GM23338 (cell line): ENCODE results near the gene CPM. TPM values are rescaled to one million over a fixed set of nuclear protein-coding genes. Genes with fewer than 3 reads are reported as not detected.

Experiments
- ATAC-seq: fragments of 200-7000 bp; cut with Tn5 transposase; 3 replicates; pipeline ENCODE4 v1.9.1; 2020
- DNase-seq: peaks from one replicate; pipeline ENCODE4 v3.0.0-alpha.2; 2015; ENCODE audit warnings: low spot score
- H2AFZ ChIP-seq: fragments of 200-600 bp; sonication (generic); 2 replicates; pipeline ENCODE4 v1.8.0; 2016; ENCODE audit warnings: antibody characterized with exemption, mild to moderate bottlenecking, moderate library complexity
- H3F3A ChIP-seq: fragments of 200-600 bp; sonication (generic); replicated peaks from 2 replicates; pipeline ENCODE4 v1.8.0; 2017; ENCODE audit warnings: antibody characterized with exemption, mixed run types, low read depth
- H3K27ac ChIP-seq: fragments of 200-600 bp; sonication (generic); 2 replicates; pipeline ENCODE4 v1.6.1; 2016; ENCODE audit warnings: low read depth
- H3K27me3 ChIP-seq: fragments of 200-600 bp; sonication (generic); 2 replicates; pipeline ENCODE4 v1.8.0; 2016; ENCODE audit warnings: mild to moderate bottlenecking, mixed run types, moderate library complexity; ENCODE audit not compliant: insufficient read depth
- H3K36me3 ChIP-seq: fragments of 200-600 bp; sonication (generic); 2 replicates; pipeline ENCODE4 v1.8.0; 2016; ENCODE audit warnings: mild to moderate bottlenecking; ENCODE audit not compliant: insufficient read depth
- H3K4me1 ChIP-seq: fragments of 200-600 bp; sonication (generic); 2 replicates; pipeline ENCODE4 v1.8.0; 2016; ENCODE audit warnings: mild to moderate bottlenecking, moderate library complexity; ENCODE audit not compliant: insufficient read depth
- H3K4me2 ChIP-seq: fragments of 200-600 bp; sonication (generic); 2 replicates; pipeline ENCODE4 v1.7.1; 2017; ENCODE audit warnings: mixed run types
- H3K4me3 ChIP-seq: fragments of 200-600 bp; sonication (generic); 2 replicates; pipeline ENCODE4 v1.6.1; 2016; ENCODE audit warnings: mixed run types
- H3K79me2 ChIP-seq: fragments of 200-600 bp; sonication (generic); replicated peaks from 2 replicates; pipeline ENCODE4 v1.8.0; 2017; ENCODE audit warnings: mild to moderate bottlenecking; ENCODE audit not compliant: insufficient read depth
- H3K9me2 ChIP-seq: fragments of 200-600 bp; sonication (generic); 2 replicates; pipeline ENCODE4 v1.8.0; 2017; ENCODE audit not compliant: insufficient read depth
- H4K20me1 ChIP-seq: fragments of 200-600 bp; sonication (generic); replicated peaks from 2 replicates; pipeline ENCODE4 v1.8.0; 2017; ENCODE audit warnings: mild to moderate bottlenecking; ENCODE audit not compliant: insufficient read depth
- H3K27ac Mint-ChIP-seq: 2 replicates; pipeline ENCODE4 v1.8.0; 2020; ENCODE audit warnings: inconsistent platforms, mild to moderate bottlenecking, moderate library complexity, mixed read lengths
- H3K27me3 Mint-ChIP-seq: 3 replicates; pipeline ENCODE4 v1.8.0; 2022; ENCODE audit warnings: low read depth, mild to moderate bottlenecking, moderate library complexity, mixed read lengths, inconsistent platforms; ENCODE audit not compliant: insufficient read depth, poor library complexity
- H3K36me3 Mint-ChIP-seq: 3 replicates; pipeline ENCODE4 v1.8.0; 2021; ENCODE audit warnings: low read depth, mild to moderate bottlenecking, inconsistent platforms, moderate library complexity, mixed read lengths
- H3K4me1 Mint-ChIP-seq: 3 replicates; pipeline ENCODE4 v1.8.0; 2020; ENCODE audit warnings: mild to moderate bottlenecking, inconsistent platforms, mixed read lengths
- H3K4me3 Mint-ChIP-seq: 3 replicates; pipeline ENCODE4 v1.8.0; 2021; ENCODE audit warnings: moderate library complexity, mild to moderate bottlenecking, inconsistent platforms, mixed read lengths
- H3K9me3 Mint-ChIP-seq: 3 replicates; pipeline ENCODE4 v1.8.0; 2020; ENCODE audit warnings: moderate library complexity, mild to moderate bottlenecking, inconsistent platforms, mixed read lengths
- CREB1 ChIP-seq: fragments of 250-450 bp; sonication (Bioruptor Pico); IDR thresholded peaks from 2 replicates; pipeline ENCODE4 v1.5.0; 2020; ENCODE audit warnings: low read depth, mild to moderate bottlenecking, moderate library complexity
- EZH2 ChIP-seq: fragments of 200-600 bp; sonication (generic); IDR thresholded peaks from one replicate; pipeline ENCODE4 v1.8.0; 2017; ENCODE audit warnings: antibody characterized with exemption, mild to moderate bottlenecking, low read depth; ENCODE audit not compliant: unreplicated experiment
- EZH2phosphoT487 ChIP-seq: fragments of 200-600 bp; sonication (generic); IDR thresholded peaks from one replicate; pipeline ENCODE4 v1.8.1; 2018; ENCODE audit warnings: antibody characterized with exemption; ENCODE audit not compliant: unreplicated experiment
- JUNB ChIP-seq: IDR thresholded peaks from one replicate; pipeline ENCODE4 v1.6.1; 2016; ENCODE audit warnings: antibody characterized with exemption; ENCODE audit not compliant: unreplicated experiment
- NANOG ChIP-seq: IDR thresholded peaks from 2 replicates; pipeline ENCODE4 v1.6.1; 2016; ENCODE audit warnings: antibody characterized with exemption, borderline replicate concordance
- POLR2AphosphoS5 ChIP-seq: IDR thresholded peaks from 2 replicates; pipeline ENCODE4 v1.6.1; 2016; ENCODE audit warnings: antibody characterized with exemption, low read depth
- REST ChIP-seq: IDR thresholded peaks from one replicate; pipeline ENCODE4 v1.6.1; 2018; ENCODE audit warnings: antibody characterized with exemption; ENCODE audit not compliant: unreplicated experiment
- STAT1 ChIP-seq: IDR thresholded peaks from one replicate; pipeline ENCODE4 v1.6.1; 2016; ENCODE audit warnings: antibody characterized with exemption; ENCODE audit not compliant: unreplicated experiment
- ZNF114 ChIP-seq: fragments of 250-450 bp; sonication (Bioruptor Pico); IDR thresholded peaks from 2 replicates; pipeline ENCODE4 v1.5.0; 2020; ENCODE audit warnings: mild to moderate bottlenecking, moderate library complexity
- ZNF331 ChIP-seq: fragments of 250-450 bp; sonication (Bioruptor Pico); IDR thresholded peaks from 2 replicates; pipeline ENCODE4 v1.5.0; 2020; ENCODE audit warnings: low read depth, mild to moderate bottlenecking, moderate library complexity
- ZNF462 ChIP-seq: fragments of 250-450 bp; sonication (Bioruptor Pico); IDR thresholded peaks from 2 replicates; pipeline ENCODE4 v1.5.0; 2020; ENCODE audit warnings: mild to moderate bottlenecking, moderate library complexity
- polyA plus RNA-seq: library from polyadenylated mRNA; unstranded; fragments of >200 nt; fragmentation: Nextera tagmentation; extraction: Ambion mirVana; gene quantifications from 2 replicates; pipeline ENCODE4 v1.2.1, GENCODE V29; 2016
- total RNA-seq: library from RNA; depleted of rRNA; stranded (reverse); fragments of >200 nt; shearing (Covaris generic); gene quantifications from 2 replicates; pipeline ENCODE4 v1.2.3, GENCODE V29; 2014
- TF ChIP-seq, protein P1 (sequence below), 2 experiments: fragments of 200-600 bp in 1 of 2; sonication (generic) in 1 of 2; conservative IDR thresholded peaks; 2 replicates each; pipeline versions ENCODE4 v1.5.1 to v1.6.1; 2016 to 2017; ENCODE audit warnings: antibody characterized with exemption in 2 of 2, low read depth in 2 of 2, mild to moderate bottlenecking in 2 of 2, moderate library complexity in 1 of 2
- TF ChIP-seq, protein P2 (sequence below): IDR thresholded peaks from 2 replicates; pipeline ENCODE4 v1.6.1; 2016; ENCODE audit warnings: antibody characterized with exemption

CPM gene
- total and polyA plus RNA-seq, 2 experiments from 2014 or later = 0.37 to 5.8 TPM

- Histone ChIP-seq H3K4me3 (no peak overlapping the region), H3K36me3 (peaks cover 76% of the 10 kb centered on the region), H3K79me2 (peaks cover 8% of the 10 kb centered on the region; the same call in 1 of the 2 replicates), H3K4me2 (no peak overlapping the region), H2AFZ (no peak overlapping the region), H3K9me2 (no peaks in the 10 kb centered on the region), H3K27me3 (no peaks in the 10 kb centered on the region), H3F3A (no peaks in the 10 kb centered on the region), H3K4me1 (no peaks in the 10 kb centered on the region), H4K20me1 (peaks cover 20% of the 10 kb centered on the region), H3K27ac (no peak overlapping the region)
- TF ChIP-seq ZNF114 (no peak), POLR2AphosphoS5 (no peak), REST (no peak), JUNB (no peak), EZH2 (no peak), EZH2phosphoT487 (no peak), ZNF331 (CRISPR knock-in tag) (no peak), ZNF462 (CRISPR knock-in tag) (no peak), NANOG (no peak), CREB1 (CRISPR knock-in tag) (no peak), STAT1 (no peak)
- TF ChIP-seq, protein P1, sequence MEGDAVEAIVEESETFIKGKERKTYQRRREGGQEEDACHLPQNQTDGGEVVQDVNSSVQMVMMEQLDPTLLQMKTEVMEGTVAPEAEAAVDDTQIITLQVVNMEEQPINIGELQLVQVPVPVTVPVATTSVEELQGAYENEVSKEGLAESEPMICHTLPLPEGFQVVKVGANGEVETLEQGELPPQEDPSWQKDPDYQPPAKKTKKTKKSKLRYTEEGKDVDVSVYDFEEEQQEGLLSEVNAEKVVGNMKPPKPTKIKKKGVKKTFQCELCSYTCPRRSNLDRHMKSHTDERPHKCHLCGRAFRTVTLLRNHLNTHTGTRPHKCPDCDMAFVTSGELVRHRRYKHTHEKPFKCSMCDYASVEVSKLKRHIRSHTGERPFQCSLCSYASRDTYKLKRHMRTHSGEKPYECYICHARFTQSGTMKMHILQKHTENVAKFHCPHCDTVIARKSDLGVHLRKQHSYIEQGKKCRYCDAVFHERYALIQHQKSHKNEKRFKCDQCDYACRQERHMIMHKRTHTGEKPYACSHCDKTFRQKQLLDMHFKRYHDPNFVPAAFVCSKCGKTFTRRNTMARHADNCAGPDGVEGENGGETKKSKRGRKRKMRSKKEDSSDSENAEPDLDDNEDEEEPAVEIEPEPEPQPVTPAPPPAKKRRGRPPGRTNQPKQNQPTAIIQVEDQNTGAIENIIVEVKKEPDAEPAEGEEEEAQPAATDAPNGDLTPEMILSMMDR (conservative IDR thresholded peaks at IDR 0.05; ENCODE audit: low read depth in 2 of 2) = no peak
- TF ChIP-seq, protein P2, sequence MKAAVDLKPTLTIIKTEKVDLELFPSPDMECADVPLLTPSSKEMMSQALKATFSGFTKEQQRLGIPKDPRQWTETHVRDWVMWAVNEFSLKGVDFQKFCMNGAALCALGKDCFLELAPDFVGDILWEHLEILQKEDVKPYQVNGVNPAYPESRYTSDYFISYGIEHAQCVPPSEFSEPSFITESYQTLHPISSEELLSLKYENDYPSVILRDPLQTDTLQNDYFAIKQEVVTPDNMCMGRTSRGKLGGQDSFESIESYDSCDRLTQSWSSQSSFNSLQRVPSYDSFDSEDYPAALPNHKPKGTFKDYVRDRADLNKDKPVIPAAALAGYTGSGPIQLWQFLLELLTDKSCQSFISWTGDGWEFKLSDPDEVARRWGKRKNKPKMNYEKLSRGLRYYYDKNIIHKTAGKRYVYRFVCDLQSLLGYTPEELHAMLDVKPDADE = no peak
- Mint-ChIP-seq H3K9me3 (no peaks in the 10 kb centered on the region; the same call in 2 of the 3 replicates), H3K27ac (no peak overlapping the region), H3K4me1 (peaks cover 8% of the 10 kb centered on the region; the same call in 2 of the 3 replicates), H3K27me3 (peaks cover 5% of the 10 kb centered on the region), H3K4me3 (no peak overlapping the region), H3K36me3 (peaks cover 73% of the 10 kb centered on the region)
- ATAC-seq (no peak), DNase-seq (no peak)
Observed at GRCh38 chr12:68839183-68840147, 93.5 kb downstream of the CPM start.
